Ishikawa (cell line): ENCODE data around the gene DNAJC17.

ENCODE experiments used
- CEBPB ChIP-seq: IDR thresholded peaks from 2 replicates; pipeline ENCODE4 v1.6.1; 2012
- CREB1 ChIP-seq: IDR thresholded peaks from 2 replicates; pipeline ENCODE4 v1.6.1; 2012; ENCODE audit warnings: low read depth
- EGR1 ChIP-seq: IDR thresholded peaks from 2 replicates; pipeline ENCODE4 v1.6.1; 2012
- EP300 ChIP-seq: IDR thresholded peaks from 2 replicates; pipeline ENCODE4 v1.6.1; 2012; ENCODE audit warnings: borderline replicate concordance
- FOXM1 ChIP-seq: IDR thresholded peaks from 2 replicates; pipeline ENCODE4 v1.6.1; 2012; ENCODE audit warnings: low read depth, borderline replicate concordance
- NFIC ChIP-seq: IDR thresholded peaks from 2 replicates; pipeline ENCODE4 v1.6.1; 2012
- RAD21 ChIP-seq: IDR thresholded peaks from 2 replicates; pipeline ENCODE4 v1.6.1; 2012; ENCODE audit warnings: low read depth
- TAF1 ChIP-seq: IDR thresholded peaks from 2 replicates; pipeline ENCODE4 v1.6.1; 2012; ENCODE audit warnings: low read depth, mild to moderate bottlenecking
- TCF12 ChIP-seq: IDR thresholded peaks from 2 replicates; pipeline ENCODE4 v1.6.1; 2012; ENCODE audit warnings: low read depth
- TEAD4 ChIP-seq: IDR thresholded peaks from 2 replicates; pipeline ENCODE4 v1.6.1; 2012
- YY1 ChIP-seq: IDR thresholded peaks from 2 replicates; pipeline ENCODE4 v1.6.1; 2012; ENCODE audit warnings: low read depth
- ZBTB7A ChIP-seq: IDR thresholded peaks from 2 replicates; pipeline ENCODE4 v1.6.1; 2012; ENCODE audit warnings: low read depth
- TF ChIP-seq, protein P1 (sequence below): IDR thresholded peaks from 2 replicates; pipeline ENCODE4 v1.6.1; 2012; ENCODE audit warnings: low read depth, mild to moderate bottlenecking
- TF ChIP-seq, protein P2 (sequence below): IDR thresholded peaks from 2 replicates; pipeline ENCODE4 v1.6.1; 2012
- TF ChIP-seq, protein P3 (sequence below): IDR thresholded peaks from 2 replicates; pipeline ENCODE4 v1.6.1; 2012

DNAJC17 gene

DNA sequence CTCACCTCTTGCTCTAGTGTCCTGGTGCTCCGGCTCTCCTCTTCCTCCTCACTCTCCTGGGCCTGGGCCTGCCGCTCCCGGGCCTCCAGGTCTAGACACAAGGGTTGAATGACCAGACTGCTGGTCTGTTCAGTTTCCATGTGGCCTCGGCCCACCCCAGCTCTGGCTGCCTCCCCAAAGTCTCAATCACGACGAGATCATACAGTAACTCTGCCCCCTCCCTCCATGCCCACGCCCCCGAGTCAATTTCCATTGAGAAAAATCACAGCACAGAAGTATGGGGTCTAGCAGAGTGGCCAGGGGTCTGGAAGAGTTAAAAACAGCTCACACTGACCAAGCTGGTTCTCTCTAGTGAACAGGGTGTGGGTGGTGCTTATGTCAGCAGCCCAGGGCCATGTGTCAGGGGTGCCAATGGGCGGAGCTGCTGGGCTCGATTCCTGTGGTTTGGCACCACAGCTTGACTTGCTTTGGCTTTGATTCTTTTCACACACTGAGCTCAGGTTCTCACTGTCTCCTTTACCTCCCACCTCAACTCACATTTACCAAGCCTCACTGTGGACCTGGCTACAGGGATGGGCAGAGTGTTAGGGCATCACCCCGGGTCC, 30.6 kb downstream of the DNAJC17 start:
- TF ChIP-seq CEBPB: no peak
- TF ChIP-seq EGR1: peak; percentile 54; the same call in 1 of the 2 replicates
- no peak for TF ChIP-seq YY1
- peak; percentile 65; the same call in 1 of the 2 replicates for TF ChIP-seq FOXM1
- TF ChIP-seq TAF1: no peak; the same call in 1 of the 2 replicates
- peak; percentile 75 for TF ChIP-seq TEAD4
- peak; percentile 93 for TF ChIP-seq TCF12
- TF ChIP-seq, protein P1, sequence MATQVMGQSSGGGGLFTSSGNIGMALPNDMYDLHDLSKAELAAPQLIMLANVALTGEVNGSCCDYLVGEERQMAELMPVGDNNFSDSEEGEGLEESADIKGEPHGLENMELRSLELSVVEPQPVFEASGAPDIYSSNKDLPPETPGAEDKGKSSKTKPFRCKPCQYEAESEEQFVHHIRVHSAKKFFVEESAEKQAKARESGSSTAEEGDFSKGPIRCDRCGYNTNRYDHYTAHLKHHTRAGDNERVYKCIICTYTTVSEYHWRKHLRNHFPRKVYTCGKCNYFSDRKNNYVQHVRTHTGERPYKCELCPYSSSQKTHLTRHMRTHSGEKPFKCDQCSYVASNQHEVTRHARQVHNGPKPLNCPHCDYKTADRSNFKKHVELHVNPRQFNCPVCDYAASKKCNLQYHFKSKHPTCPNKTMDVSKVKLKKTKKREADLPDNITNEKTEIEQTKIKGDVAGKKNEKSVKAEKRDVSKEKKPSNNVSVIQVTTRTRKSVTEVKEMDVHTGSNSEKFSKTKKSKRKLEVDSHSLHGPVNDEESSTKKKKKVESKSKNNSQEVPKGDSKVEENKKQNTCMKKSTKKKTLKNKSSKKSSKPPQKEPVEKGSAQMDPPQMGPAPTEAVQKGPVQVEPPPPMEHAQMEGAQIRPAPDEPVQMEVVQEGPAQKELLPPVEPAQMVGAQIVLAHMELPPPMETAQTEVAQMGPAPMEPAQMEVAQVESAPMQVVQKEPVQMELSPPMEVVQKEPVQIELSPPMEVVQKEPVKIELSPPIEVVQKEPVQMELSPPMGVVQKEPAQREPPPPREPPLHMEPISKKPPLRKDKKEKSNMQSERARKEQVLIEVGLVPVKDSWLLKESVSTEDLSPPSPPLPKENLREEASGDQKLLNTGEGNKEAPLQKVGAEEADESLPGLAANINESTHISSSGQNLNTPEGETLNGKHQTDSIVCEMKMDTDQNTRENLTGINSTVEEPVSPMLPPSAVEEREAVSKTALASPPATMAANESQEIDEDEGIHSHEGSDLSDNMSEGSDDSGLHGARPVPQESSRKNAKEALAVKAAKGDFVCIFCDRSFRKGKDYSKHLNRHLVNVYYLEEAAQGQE: no peak
- peak; percentile 26; the same call in 1 of the 2 replicates for TF ChIP-seq RAD21
- TF ChIP-seq CREB1: no peak
- TF ChIP-seq, protein P2, sequence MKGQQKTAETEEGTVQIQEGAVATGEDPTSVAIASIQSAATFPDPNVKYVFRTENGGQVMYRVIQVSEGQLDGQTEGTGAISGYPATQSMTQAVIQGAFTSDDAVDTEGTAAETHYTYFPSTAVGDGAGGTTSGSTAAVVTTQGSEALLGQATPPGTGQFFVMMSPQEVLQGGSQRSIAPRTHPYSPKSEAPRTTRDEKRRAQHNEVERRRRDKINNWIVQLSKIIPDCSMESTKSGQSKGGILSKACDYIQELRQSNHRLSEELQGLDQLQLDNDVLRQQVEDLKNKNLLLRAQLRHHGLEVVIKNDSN: peak; percentile 60
- TF ChIP-seq, protein P3, sequence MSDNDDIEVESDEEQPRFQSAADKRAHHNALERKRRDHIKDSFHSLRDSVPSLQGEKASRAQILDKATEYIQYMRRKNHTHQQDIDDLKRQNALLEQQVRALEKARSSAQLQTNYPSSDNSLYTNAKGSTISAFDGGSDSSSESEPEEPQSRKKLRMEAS: peak; percentile 92
- TF ChIP-seq NFIC: peak; percentile 97
- TF ChIP-seq ZBTB7A: peak; percentile 72
- TF ChIP-seq EP300: peak; percentile 90

DNA sequence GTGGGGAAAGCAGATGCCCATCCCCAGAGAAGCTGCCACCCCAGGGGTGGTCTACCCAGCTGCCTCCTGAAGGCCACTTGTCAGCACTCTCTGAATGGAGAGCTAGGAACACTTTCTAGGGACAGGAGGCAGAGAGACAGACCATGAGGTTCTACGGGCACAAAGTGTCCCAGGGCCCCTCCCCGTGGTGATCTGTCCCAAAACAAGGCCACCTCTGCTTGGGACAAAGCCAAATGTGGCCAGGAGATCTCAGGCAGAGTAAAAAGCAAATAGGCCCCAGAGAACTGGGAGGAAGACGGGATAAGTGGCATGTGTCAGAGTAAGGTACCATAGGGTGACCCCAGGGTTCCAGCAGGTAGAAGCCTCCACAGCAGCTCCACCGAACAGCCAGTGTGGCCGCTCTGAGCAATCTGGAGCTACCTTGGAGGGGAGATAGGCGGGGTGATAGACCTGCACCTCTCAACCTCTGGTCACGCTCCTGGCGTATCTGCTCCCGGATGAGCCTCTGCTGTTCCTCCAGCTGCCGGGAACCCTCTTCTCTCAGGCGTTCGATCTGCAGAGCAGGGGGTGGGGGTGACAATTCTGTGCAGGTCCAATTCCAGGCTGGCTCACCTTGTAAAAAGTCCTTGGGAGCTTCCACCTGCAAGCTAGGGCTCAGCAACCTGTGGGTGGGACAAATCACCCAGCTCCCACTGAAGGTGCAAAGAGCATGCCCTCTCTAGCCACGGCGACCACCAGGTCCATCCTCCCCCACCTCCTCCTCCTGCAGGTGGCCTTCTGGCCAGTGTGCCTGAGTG, 31.3 kb downstream of the DNAJC17 start:
- TF ChIP-seq TAF1: no peak

DNA sequence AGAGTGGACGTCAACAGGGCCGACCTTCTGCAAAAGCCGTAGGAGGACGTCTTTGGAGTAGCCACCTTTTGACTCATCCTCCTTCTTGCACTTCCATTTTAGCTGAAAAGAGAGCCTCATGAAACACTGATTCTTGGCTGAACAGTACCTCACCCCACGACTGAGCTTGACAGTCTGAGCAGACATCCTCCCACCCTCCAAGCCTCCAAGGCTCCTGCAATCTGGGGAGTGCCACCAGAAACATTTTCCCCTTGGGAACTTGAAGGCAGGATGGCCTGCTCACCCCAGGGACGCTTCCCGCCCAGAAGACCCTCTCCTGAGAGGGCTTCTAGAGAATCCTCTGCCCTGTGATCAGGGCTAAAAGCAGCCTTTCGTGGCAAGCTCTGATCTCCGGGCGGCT, 32.3 kb downstream of the DNAJC17 start:
- TF ChIP-seq TEAD4: no peak
- TF ChIP-seq, protein P1: no peak
- no peak for TF ChIP-seq FOXM1
- TF ChIP-seq RAD21: no peak
- no peak for TF ChIP-seq YY1
- no peak for TF ChIP-seq CEBPB
- no peak for TF ChIP-seq TCF12
- no peak for TF ChIP-seq EGR1
- TF ChIP-seq CREB1: no peak
- TF ChIP-seq ZBTB7A: no peak
- no peak for TF ChIP-seq EP300
- no peak for TF ChIP-seq TAF1
- TF ChIP-seq, protein P3: no peak
- no peak for TF ChIP-seq NFIC
- TF ChIP-seq, protein P2: no peak

DNA sequence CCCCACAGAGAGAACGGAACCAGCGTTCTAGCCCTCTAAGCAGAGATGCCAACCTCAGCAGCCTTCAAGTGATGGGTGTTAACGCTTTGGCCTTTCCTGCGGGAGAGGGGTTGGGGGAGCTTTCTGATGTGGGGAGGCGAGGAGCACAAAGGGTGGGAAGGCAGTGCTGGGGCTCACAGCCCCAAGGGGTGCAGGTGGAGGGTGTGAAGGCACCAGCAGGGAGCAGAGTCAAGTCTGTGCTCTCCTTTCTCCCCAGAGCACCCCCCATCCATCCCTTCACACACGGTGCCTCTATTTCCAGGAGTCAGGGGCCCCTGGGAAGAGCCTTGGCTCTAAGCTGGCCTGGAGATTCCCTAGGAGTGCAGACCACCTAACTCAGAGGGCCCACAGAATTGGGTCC, 33.4 kb downstream of the DNAJC17 start:
- TF ChIP-seq RAD21 (no peak), CREB1 (no peak), YY1 (no peak), CEBPB (no peak), EGR1 (no peak), ZBTB7A (no peak), NFIC (no peak), TAF1 (no peak), EP300 (no peak), TCF12 (no peak), FOXM1 (no peak), TEAD4 (no peak)
- TF ChIP-seq, protein P2: no peak
- TF ChIP-seq, protein P3: no peak
- TF ChIP-seq, protein P1: no peak
